ENCODE measurements around the gene MLANA.

DNA sequence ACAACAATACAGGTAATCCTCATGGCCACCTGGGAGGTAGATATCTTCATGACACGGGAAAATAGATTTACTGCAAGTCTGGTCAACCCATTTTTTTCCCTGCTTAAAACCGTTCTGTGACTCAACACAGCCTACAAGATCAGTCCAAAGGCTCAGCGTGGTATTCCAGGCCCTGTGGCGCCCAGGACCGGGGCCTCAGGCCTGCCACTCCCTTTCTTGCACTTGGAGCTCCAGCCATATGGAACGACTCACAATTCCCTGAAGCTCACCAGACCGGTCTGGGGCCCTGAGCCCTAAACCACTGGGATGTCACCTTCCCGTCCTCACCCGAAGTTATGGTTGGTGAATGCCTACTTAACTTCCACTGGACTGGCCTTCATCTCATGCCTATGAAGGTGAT lies 6.5 kb upstream of the MLANA start:
- TF ChIP-seq, protein P1, sequence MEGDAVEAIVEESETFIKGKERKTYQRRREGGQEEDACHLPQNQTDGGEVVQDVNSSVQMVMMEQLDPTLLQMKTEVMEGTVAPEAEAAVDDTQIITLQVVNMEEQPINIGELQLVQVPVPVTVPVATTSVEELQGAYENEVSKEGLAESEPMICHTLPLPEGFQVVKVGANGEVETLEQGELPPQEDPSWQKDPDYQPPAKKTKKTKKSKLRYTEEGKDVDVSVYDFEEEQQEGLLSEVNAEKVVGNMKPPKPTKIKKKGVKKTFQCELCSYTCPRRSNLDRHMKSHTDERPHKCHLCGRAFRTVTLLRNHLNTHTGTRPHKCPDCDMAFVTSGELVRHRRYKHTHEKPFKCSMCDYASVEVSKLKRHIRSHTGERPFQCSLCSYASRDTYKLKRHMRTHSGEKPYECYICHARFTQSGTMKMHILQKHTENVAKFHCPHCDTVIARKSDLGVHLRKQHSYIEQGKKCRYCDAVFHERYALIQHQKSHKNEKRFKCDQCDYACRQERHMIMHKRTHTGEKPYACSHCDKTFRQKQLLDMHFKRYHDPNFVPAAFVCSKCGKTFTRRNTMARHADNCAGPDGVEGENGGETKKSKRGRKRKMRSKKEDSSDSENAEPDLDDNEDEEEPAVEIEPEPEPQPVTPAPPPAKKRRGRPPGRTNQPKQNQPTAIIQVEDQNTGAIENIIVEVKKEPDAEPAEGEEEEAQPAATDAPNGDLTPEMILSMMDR (IDR thresholded peaks at IDR 0.05; ENCODE audit: insufficient read depth, low read depth, low read length): no peak
- no peak for TF ChIP-seq EZH2 (IDR thresholded peaks at IDR 0.05; ENCODE audit: insufficient read depth, low read length)

Measured in astrocyte (in vitro differentiated cells and primary cell).